Measurements from ENCODE around the gene CCM2L. TPM values are rescaled to one million over a fixed set of nuclear protein-coding genes. Genes with fewer than 3 reads are reported as not detected.

Gene CCM2L
- total RNA-seq, 1 donor: not detected

DNA sequence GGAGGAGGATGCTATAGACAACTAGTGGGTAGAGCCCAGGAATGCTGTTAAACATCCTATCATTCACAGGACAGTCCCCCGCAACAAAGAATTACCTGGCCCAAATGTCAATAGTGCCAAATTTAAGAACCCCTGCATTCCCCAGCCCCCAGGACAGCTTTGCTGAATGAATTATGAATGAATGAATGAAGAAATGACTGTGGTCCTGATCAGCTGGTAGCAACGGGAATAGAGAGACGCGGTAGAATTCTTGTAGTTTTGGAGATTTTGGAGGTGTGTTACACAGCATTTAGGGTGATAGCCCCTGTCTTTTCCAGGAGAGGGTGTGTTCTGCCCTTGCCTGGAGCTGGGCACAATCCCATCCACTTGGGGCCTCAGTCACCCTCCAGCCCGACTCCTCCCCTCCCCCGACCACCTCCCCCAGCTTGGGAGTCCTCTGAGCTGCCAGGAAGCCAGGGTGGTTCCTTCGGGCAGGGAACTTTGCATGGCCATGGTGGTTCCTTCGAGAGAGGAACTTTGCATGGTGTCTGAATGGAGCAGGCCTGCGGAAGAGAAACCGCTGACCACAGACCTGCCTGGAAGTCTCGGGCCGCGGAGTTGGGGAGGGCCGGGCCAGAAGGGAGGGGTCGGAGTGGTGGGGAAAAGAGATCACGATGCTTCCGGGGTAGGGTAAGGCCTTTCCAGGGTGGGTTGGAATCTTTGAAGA, 40.8 kb downstream of the CCM2L start:
- DNase-seq (ENCODE audit: insufficient read length, low spot score, missing footprints): no peak
- no peaks in the 10 kb centered on the region for H3K4me1 ChIP-seq (ENCODE audit: insufficient read depth, low read length)
- H3K4me3 ChIP-seq (ENCODE audit: insufficient read depth, low read length): no peak overlapping the region
- H3K4me2 ChIP-seq (ENCODE audit: insufficient read depth, low read length): no peak overlapping the region
- H3K27me3 ChIP-seq (ENCODE audit: insufficient read depth, low read length): peaks cover 59% of the 10 kb centered on the region
- H3K27ac ChIP-seq (ENCODE audit: low read depth, low read length): no peak overlapping the region
- no peaks in the 10 kb centered on the region for H3K79me2 ChIP-seq (ENCODE audit: insufficient read depth, low read length)
- H2AFZ ChIP-seq (ENCODE audit: low read length): no peak overlapping the region
- H3K9me3 ChIP-seq (ENCODE audit: low read depth, low read length): no peaks in the 10 kb centered on the region
- H4K20me1 ChIP-seq (ENCODE audit: insufficient read depth, low read length): peaks cover 2% of the 10 kb centered on the region
- H3K36me3 ChIP-seq (ENCODE audit: insufficient read depth, low read length): no peaks in the 10 kb centered on the region
- TF ChIP-seq, protein P1, sequence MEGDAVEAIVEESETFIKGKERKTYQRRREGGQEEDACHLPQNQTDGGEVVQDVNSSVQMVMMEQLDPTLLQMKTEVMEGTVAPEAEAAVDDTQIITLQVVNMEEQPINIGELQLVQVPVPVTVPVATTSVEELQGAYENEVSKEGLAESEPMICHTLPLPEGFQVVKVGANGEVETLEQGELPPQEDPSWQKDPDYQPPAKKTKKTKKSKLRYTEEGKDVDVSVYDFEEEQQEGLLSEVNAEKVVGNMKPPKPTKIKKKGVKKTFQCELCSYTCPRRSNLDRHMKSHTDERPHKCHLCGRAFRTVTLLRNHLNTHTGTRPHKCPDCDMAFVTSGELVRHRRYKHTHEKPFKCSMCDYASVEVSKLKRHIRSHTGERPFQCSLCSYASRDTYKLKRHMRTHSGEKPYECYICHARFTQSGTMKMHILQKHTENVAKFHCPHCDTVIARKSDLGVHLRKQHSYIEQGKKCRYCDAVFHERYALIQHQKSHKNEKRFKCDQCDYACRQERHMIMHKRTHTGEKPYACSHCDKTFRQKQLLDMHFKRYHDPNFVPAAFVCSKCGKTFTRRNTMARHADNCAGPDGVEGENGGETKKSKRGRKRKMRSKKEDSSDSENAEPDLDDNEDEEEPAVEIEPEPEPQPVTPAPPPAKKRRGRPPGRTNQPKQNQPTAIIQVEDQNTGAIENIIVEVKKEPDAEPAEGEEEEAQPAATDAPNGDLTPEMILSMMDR (IDR thresholded peaks at IDR 0.05; ENCODE audit: extremely low read depth, low read depth, low read length): no peak

DNA sequence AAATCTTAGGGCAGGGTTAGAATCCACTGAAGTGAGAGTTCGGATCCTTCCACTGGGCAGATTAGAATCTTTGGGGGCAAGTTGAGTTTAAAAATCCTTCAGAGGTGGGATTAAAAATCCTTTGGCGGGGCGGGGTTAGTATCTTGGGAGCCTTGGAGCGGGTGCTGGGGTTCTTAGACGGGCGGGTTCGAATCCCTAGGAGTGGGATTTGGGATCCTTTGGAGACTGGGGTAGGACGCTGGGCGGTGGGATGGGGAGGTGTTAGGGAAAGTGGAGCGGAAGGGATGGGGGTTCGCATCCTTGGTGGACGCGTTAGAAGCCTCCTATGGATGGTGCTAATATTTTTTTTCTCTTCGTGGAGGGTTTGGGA, 41.5 kb downstream of the CCM2L start:
- Histone ChIP-seq H3K27me3 (ENCODE audit: insufficient read depth, low read length) (peaks cover 60% of the 10 kb centered on the region), H3K4me3 (ENCODE audit: insufficient read depth, low read length) (no peak overlapping the region), H3K4me2 (ENCODE audit: insufficient read depth, low read length) (no peak overlapping the region), H3K4me1 (ENCODE audit: insufficient read depth, low read length) (no peaks in the 10 kb centered on the region), H3K9me3 (ENCODE audit: low read depth, low read length) (no peaks in the 10 kb centered on the region), H2AFZ (ENCODE audit: low read length) (no peak overlapping the region), H3K27ac (ENCODE audit: low read depth, low read length) (no peak overlapping the region), H3K36me3 (ENCODE audit: insufficient read depth, low read length) (no peaks in the 10 kb centered on the region), H3K79me2 (ENCODE audit: insufficient read depth, low read length) (no peaks in the 10 kb centered on the region), H4K20me1 (ENCODE audit: insufficient read depth, low read length) (peaks cover 2% of the 10 kb centered on the region)
- TF ChIP-seq, protein P1 (IDR thresholded peaks at IDR 0.05; ENCODE audit: extremely low read depth, low read depth, low read length): no peak
- DNase-seq (ENCODE audit: insufficient read length, low spot score, missing footprints): no peak

DNA sequence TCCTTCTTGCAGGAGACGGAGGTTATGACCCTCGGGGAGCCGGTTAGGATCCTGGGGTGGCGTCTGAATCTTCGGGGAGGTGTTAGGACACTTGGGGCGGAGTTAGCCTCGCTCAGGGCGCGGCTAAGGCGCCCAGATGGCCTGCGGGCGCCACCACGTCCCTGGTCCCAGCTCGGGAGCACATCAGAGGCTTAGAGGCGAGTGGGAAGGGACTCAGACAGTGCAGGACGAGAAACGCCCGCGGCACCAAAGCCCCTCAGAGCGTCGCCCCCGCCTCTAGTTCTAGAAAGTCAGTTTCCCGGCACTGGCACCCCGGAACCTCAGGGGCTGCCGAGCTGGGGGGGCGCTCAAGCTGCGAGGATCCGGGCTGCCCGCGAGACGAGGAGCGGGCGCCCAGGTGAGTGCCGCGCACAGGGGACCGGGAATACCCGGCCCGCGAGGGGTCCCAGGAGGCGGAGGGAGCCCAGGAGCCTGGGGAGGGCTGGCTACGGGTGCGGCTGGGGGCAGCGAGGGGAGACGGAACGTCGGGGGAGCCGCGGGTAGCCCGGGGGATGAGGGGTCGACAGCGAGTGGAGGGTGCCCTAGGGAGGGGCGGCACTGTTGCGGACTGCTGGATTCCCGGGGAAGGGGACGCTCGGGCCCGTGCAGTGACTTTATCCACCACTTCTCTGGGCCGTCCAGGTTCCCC, 42.0 kb downstream of the CCM2L start, which contains the start of gene HCK:
HCK (plus strand) TSS at position 153 of the 688 bp plus-strand sequence.
- no peak for DNase-seq (ENCODE audit: insufficient read length, low spot score, missing footprints)

More for the DNA sequence above, 42.0 kb downstream of the CCM2L start, which contains the start of gene HCK:
- Histone ChIP-seq H3K27ac (ENCODE audit: low read depth, low read length) (no peak within 1 kb of the TSS), H3K4me3 (ENCODE audit: insufficient read depth, low read length) (no peak within 1 kb of the TSS), H3K27me3 (ENCODE audit: insufficient read depth, low read length) (peaks cover 64% of the 10 kb centered on the region), H3K4me1 (ENCODE audit: insufficient read depth, low read length) (no peaks in the 10 kb centered on the region), H3K36me3 (ENCODE audit: insufficient read depth, low read length) (no peaks in the 10 kb centered on the region), H2AFZ (ENCODE audit: low read length) (no peak within 1 kb of the TSS), H3K79me2 (ENCODE audit: insufficient read depth, low read length) (no peaks in the 10 kb centered on the region), H4K20me1 (ENCODE audit: insufficient read depth, low read length) (peaks cover 2% of the 10 kb centered on the region), H3K4me2 (ENCODE audit: insufficient read depth, low read length) (no peak within 1 kb of the TSS), H3K9me3 (ENCODE audit: low read depth, low read length) (no peaks in the 10 kb centered on the region)
- TF ChIP-seq, protein P1 (IDR thresholded peaks at IDR 0.05; ENCODE audit: extremely low read depth, low read depth, low read length): no peak

All from osteoblast (primary cell).